ENCODE measurements around the gene CPOX. TPM values are rescaled to one million over a fixed set of nuclear protein-coding genes. Genes with fewer than 3 reads are reported as not detected.
A peak's percentile ranks its signal among the peaks of the same experiment; 100 is the strongest.

CPOX gene
- total and polyA plus RNA-seq, 2 of the 8 experiments (the other 6 are each of a cell fraction or from before 2014, with no cell fraction given) = 17.4 to 27.0 TPM

- no peak for TF ChIP-seq CTBP2 (IDR thresholded peaks at IDR 0.05; ENCODE audit: borderline replicate concordance, insufficient read depth, insufficient read length, low read length)
- peak in 2 of 3 experiments; percentile 8 to 20; a peak in 2 of 4 replicates for TF ChIP-seq CTCF (IDR thresholded peaks at IDR 0.05; ENCODE audit: control extremely low read depth in 1 of 3, insufficient read depth in 1 of 3, low read depth in 1 of 3, low read length in 3 of 3)
- no peak for FAIRE-seq
- H3K9ac ChIP-seq (replicated peaks in 1 of 4; ENCODE audit: extremely low read depth in 1 of 4, low read depth in 3 of 4, low read length in 3 of 4) = no peak overlapping the region
- H3K27me3 ChIP-seq (replicated peaks in 1 of 4; ENCODE audit: control insufficient read depth in 3 of 4, extremely low read depth in 1 of 4, insufficient read depth in 3 of 4, low read length in 3 of 4) = peaks cover 0 to 1% (median 0%) of the 10 kb centered on the region in 4 experiments; a peak in 2 of 7 replicates
- peaks cover 4% of the 10 kb centered on the region; the same call in 1 of the 2 replicates for H3K79me1 ChIP-seq (ENCODE audit: low read depth, low read length)
- H3K4me3 ChIP-seq (ENCODE audit: extremely low read depth in 1 of 4, insufficient read depth in 2 of 4, low read depth in 3 of 4, low read length in 4 of 4) = no peak overlapping the region
- no peak overlapping the region for H3K18ac ChIP-seq (ENCODE audit: extremely low read depth, low read length)
- H3K36me3 ChIP-seq (ENCODE audit: control insufficient read depth in 2 of 4, insufficient read depth in 4 of 4, low read length in 3 of 4) = no peaks in the 10 kb centered on the region
- H2BK12ac ChIP-seq (ENCODE audit: low read depth, low read length) = no peak overlapping the region
- no peak overlapping the region for H4K8ac ChIP-seq (ENCODE audit: extremely low read depth, insufficient read depth, low read length)
- no peak overlapping the region for H3K23ac ChIP-seq (ENCODE audit: insufficient read length)
- peaks cover 0 to 9% of the 10 kb centered on the region in 2 experiments; a peak in 2 of 4 replicates for H3K79me2 ChIP-seq (ENCODE audit: control insufficient read depth in 1 of 2, insufficient read depth in 2 of 2, low read length in 2 of 2)
- H2BK5ac ChIP-seq (ENCODE audit: low read depth, low read length) = no peak overlapping the region
- H4K20me1 ChIP-seq (replicated peaks in 1 of 2; ENCODE audit: control insufficient read depth in 1 of 2, insufficient read depth in 2 of 2, low read length in 2 of 2) = peaks cover 2 to 4% of the 10 kb centered on the region in 2 experiments
- no peak overlapping the region for H2AK5ac ChIP-seq (ENCODE audit: low read depth, low read length)
- H3K4me2 ChIP-seq (ENCODE audit: insufficient read depth in 1 of 2, low read depth in 2 of 2, low read length in 2 of 2) = no peak overlapping the region
- H3K14ac ChIP-seq (ENCODE audit: insufficient read length) = no peak overlapping the region
- no peak overlapping the region for H2AFZ ChIP-seq (ENCODE audit: low read length)
- no peak overlapping the region for H4K91ac ChIP-seq (replicated peaks; ENCODE audit: insufficient read length, low read length)
- no peak overlapping the region for H3K27ac ChIP-seq (ENCODE audit: low read depth, low read length)
- no peak for DNase-seq (ENCODE audit: low read depth in 1 of 2, low spot score in 2 of 2)
- no peak overlapping the region for H3K56ac ChIP-seq (replicated peaks; ENCODE audit: insufficient read length, low read depth, low read length)
- H4K5ac ChIP-seq (ENCODE audit: insufficient read length, low read depth, low read length) = no peak overlapping the region
- ChIA-PET POLR2A (ENCODE audit: partially characterized antibody) (no interaction called here), CTCF (ENCODE audit: partially characterized antibody) (interaction anchor here (0.7 to 3.7 kb wide), 26 partner anchors 9 to 1355 kb away, joined by 3 to 21 read pairs (median 4); no protein-coding TSS in a partner anchor)
- 100% methylated on average over 1 of the region's 1 CpG; no CpG with 5 or more reads in 1 of the 2 experiments for WGBS, 2 experiments (ENCODE audit: extremely low coverage in 1 of 2, insufficient coverage in 1 of 2, insufficient read length in 1 of 2, insufficient replicate concordance in 2 of 2, low coverage in 1 of 2, low lambda C conversion rate in 2 of 2, missing lambda C conversion rate in 1 of 2)
- H3K4me1 ChIP-seq (replicated peaks in 1 of 4; ENCODE audit: control insufficient read depth in 3 of 4, insufficient read depth in 4 of 4, low read length in 3 of 4) = peaks cover 0 to 5% (median 3%) of the 10 kb centered on the region in 4 experiments; a peak in 2 of 7 replicates
- no peak overlapping the region for H2BK15ac ChIP-seq (ENCODE audit: low read length)
- peaks cover 11% of the 10 kb centered on the region for H3K23me2 ChIP-seq (ENCODE audit: low read depth, low read length)
- H3K9me3 ChIP-seq (ENCODE audit: insufficient read depth in 2 of 2, low read depth in 1 of 2, low read length in 1 of 2) = no peaks in the 10 kb centered on the region
- no peak overlapping the region for H2BK120ac ChIP-seq (replicated peaks; ENCODE audit: low read depth, low read length)
- H3K4ac ChIP-seq (replicated peaks; ENCODE audit: insufficient read length, low read depth, low read length) = no peak overlapping the region
- H2BK20ac ChIP-seq (ENCODE audit: low read length) = no peak overlapping the region
Observed at GRCh38 chr3:98596541-98597500, 3.4 kb upstream of the CPOX start.
